Effector CD4-positive, alpha-beta T cell (primary cell): ENCODE results near the gene SCARB2.
A peak's percentile ranks its signal among the peaks of the same experiment; 100 is the strongest.

Source experiments
- DNase-seq: peaks from one replicate; pipeline ENCODE4 v3.0.0-alpha.2; 2020

The SCARB2 gene

DNA sequence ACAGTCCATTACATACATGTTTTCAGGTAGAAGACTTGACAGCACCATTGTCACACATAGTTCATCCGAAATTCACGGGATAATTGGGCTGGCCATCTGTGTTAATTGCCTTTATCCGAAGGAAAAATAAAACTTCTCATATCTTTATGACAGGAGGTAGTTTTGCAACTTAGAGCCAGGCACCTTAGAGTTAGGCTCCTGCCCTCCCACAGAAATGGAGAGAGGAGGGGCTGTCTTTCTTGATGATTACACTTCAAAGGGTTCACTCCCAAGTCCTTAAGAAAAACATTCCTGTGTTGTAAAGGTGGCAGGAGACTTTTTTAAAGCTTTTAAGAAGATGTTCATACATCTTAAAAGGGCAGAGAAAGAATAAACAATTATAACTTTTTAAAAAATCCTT lies 10.5 kb upstream of the SCARB2 start:
- no peak for DNase-seq

DNA sequence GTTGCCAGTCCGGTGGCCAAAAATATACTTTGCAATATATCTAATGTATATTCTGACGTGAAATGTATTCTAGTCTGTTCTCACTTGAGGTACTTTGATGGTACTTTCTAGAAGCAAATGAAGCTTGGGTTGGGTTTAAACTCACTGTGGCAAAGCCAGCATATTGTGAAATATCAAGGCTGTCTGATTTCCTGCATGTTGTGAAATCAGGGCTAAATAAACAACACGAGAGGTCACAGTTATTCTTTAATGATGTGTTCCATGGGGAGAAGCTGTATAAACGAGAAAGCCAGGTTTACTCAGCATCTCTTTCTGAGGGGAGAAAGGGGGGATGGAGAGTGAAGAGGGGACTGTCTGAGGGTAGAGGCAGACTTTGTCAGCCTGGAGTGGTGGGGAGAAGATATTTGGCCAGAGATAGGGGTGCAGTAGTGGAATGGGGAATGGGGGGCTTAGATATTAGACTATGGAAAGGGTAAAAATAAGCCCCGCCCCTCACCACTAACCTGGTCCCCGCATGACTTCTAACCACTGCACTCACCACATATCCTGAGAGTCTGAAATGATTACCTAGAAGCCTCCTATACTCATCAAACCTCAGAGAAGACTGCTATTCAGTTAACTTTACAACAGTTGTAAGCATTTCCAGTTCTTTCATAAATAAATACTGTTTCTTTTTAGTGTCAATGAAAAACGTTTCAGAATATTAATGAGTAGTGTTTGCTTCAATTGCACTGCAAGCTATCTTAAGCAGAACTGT lies 5.9 kb upstream of the SCARB2 start:
- no peak for DNase-seq

DNA sequence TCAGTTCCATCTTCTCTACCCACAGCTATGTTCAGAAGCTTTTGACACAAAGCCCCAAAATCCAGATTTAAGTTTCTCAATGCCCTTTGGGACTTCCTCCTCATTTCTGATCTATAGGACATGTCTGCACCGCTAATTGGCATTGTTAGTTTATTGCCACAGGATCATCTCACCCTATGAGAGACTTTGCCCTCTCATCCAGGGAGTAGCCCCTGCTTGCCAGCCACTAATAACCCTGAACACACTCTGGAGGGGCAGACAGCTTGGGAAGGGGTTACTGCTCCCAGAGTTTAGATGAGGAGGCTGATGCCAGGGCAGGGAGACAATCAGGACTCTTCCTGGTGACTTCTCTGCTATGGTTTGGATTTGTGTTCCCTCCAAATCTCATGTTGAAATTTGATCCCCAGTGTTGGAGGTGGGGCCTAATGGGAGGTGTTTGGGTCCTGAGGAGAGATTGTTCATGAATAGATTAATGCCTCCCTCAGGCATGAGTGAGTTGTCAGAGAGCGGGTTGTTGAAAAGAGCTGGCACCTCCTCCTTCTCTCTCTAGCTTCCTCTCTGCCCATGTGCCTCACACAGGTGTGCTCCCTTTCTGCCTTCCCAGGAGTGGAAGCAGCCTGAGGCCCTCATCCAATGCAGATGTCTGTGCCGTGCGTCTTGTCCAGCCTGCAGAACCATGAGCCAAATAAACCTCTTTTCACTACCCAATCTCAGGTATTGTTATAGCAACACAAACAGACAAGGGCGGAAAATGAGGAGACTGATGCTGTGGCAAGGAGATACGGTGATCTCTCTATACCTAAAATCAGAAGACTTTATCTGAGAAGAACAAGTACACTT lies 3.6 kb upstream of the SCARB2 start:
- DNase-seq, result no peak

DNA sequence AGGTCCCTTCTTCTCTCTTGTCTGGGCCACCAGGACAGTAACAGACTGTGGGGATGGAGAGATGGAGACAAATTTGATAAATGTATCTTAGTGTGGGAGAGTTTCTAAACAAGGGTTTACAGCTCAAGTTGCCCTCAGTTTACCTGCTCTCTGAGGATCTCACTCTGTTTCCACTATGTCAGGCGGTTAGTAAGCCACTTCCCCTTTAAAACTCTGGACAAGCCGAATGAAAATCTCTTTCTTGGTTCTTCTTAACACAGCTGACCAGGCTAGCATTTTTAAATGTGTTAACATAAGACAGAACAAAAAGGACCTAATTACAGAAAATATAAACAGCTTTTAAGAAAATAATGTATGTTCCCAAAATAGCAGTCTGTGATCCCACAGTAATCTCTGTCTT lies 2.9 kb upstream of the SCARB2 start:
- no peak for DNase-seq

DNA sequence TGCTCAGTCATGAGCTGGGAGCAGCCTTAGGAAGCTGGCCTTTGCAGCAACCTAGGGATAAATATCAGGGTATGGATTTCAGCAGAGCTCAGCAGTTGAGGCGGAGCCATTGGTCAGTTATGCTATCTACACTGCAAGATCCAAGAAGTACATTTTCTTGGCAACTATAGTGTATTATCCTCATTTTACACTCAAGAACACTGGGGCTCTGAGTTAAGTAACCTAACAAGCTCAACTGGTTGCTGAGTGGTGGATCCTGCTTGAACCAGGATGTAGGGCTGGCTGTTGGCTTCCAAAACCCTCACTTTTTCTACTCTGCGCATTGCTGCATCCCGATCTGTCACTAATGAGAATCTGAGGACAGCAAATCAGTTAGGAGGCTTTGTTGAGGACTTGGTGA lies 1.5 kb upstream of the SCARB2 start:
- no peak for DNase-seq

DNA sequence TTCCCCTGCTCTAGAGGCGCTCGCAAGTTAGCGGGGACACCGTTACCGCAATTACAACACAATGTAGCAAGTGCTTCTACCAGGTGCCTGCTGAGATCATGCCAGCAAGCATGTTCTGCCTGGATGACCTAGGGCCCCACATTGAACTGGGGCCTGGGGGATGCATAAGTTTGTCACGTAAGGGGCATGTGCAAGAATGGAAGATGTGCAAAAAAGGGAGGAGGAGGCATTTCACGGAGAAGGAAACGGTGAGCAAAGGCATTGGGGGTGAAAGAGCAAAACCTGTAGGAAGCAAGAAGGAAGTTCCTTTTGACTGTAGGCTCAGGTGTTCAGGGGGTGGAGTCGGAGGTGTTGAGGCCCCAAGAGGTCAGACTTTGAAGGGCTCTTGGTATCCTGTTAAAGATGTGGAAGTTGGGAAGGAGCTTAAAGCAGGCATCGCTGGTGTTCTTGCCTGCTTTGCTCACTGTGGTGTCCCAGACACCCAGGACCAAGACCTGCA lies 602 bp upstream of the SCARB2 start:
- no peak for DNase-seq

DNA sequence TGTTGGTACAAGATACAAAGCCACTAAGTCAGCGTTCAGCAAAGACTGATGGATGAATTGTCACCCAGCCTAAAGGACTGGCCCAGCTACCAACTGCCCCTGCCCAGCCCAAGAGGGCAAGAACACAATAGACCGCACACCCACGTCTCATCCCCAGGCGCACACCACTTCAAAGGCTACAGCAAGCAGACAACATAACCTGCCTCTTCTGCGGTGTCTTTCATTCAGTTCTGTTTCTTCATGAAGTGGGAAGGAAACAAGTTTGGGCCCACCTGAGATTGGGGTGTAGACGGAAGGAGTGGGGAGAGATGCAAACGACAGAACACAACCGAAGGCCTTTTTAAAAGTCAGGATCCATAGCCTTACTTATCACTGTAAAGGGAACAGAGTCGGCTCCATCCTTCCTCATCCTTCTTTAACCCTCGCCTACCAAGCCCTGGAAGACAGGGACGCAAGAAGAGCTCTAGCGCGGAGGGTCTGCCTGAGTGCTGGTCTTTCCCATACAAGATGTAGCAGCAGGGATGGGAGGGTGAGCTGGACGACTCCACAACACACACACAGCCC lies 691 bp downstream of the SCARB2 start:
- DNase-seq, result peak; percentile 11

DNA sequence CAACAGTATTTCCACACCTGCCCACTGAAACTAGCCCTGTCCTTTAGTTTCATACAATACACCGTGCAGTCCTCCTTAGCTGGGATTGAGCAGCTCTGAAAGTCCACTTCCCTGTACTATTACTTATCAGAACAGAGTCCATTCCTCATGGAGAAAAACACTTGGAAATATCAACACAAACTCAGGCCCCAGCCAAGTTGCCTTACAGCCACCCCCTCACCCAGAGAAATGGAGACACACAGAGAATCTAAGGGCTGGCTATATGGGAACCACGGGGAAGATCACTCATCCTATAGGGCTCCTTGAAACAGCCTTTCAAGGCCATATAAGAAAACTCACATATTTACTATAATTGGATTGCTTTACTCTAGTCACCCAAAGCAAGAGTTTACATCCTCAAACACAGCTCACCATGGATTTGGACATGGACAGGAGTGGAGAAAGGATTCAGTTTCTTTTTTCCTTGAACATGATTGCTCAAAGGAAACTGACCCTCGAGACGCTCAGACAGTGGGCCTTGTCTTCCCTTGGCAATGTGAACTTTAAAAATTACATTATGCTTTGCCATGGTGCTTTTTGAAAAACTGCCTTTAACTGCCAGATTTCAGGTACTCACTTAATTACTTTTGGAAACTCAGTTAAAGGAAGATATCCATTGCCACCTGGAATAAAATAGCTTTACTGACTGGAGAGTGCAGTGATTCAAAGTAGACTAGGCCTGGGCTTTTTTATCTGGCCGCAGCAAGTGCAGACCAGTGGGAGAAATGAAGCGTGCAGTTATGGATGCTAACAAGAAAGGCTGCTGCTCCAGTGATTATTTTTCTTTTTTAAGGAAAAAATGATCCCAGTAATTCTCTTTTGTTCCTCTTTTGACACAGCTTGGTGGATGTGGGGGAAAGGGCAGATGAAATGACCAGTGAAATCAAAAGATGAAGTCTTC lies 1.6 kb downstream of the SCARB2 start:
- DNase-seq, result no peak

DNA sequence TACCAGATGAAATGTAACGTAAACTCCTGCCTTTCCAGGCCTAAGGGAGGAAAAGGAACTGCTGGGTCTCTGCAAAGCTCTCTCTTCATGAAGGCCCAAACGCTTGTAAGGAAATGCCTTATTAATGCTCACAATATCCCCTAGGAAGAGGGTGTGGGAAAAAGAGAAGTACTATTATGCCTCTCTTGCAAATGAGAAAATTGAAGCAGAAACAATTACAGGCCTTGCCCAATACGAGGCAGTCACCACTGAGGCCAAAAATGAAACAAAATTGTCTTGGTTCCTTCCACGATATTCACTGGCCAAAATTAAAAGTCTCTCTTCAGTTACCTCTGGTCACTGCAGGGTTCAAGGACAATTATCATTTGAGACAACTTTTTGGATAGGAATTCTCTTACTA lies 3.2 kb downstream of the SCARB2 start:
- no peak for DNase-seq

DNA sequence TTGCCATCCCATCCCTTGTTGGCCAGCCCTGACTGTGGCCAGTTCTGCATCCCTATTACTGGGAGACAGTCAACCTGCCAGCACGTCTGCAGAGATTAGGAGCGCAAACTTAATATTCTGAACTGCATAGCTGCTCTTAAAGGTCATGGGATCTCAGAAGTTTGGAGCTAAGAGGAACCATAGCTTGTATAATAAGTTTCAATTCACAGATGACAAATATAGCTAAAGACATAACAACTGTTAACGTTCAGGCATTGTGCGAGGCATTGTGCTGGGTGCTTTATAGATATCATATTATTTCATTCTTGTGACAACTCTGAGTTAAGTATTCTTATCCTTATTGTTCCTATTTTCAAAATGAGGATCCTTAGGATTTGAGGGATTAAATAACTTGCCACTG lies 3.7 kb downstream of the SCARB2 start:
- no peak for DNase-seq

DNA sequence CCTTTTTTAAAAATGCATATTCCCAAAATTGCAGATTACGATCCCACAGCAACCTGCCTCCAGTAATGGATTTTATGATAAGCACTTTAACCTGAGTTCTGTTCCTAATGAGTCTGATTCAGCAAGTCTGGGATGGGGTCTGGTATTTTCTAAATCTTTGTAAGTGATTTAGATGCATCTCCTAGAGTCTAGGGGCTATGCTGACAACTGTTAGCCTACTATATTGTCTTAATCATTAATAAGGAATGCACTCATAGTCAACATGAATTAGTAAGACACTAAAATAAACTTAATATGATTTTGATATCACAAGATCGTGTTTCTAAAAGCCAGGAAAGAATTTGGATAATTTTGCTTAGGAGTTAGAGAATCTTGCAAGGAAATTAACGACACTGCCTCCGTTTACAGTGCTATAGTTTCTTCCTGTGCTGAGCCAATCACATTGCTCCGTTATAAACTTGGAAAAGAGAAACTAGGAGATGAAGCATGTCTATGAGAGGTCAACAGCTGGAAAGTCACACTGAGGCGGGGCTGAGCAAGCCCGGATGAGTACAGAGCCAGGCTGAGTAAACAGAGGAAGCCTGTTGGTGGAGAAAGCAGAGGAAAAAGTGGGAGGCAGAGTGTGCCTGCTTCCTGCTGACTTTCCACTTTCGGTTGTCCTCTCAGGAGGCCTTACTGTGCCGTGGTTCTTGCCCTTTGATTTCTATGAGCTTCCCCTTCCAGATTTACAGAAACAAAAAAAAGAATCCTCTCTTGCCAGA lies 5.4 kb downstream of the SCARB2 start:
- no peak for DNase-seq

DNA sequence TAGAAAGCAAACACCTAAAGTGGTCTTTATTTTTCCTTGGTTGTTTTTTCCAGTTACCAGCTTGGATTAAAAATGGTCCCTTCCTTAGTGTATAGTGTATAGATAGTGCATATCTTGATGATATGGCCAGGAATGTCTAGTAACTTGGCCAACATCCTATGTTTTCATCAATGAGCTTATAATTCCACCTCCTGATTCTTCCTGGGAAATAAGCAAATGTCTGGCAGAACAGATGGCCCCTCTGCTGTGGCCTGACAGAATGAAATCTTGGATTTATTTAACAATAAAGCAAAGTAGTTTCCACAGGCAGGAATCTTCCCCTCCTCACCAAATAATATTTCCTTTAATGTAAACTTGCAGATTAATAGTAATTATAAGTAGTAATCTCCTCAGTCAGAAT lies 6.1 kb downstream of the SCARB2 start:
- DNase-seq, result no peak

DNA sequence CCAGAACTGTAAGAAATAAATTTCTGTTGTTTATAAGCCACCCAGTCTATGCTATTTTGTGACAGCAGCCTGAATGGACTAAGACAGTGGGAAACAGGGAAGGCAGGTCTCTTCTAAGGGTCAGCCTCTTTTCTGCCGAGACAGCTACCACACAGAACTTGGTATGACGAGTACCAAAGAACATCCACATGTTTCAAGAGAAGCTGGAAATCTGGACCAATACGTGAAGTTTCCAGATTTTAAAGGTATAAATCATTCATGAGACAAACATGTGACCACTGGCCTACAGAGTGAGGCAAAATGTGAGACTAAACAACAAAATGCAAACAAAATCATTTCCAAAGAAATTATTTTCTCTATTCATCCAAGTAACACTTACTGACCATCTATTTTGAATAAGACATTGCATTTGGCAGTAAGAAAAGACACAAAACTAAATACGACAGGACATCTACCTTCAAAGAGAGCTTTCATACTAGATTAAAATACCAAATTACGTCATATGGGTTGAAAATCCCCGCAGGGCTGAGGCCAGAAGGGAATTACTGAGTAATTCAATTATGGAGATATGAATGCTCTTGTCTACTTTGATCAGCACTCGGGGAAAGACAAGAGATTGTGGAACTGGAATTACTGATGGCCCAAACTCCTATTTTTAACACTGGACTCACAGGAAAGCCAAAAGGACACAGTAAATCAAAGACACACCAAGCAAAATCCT lies 7.2 kb downstream of the SCARB2 start:
- no peak for DNase-seq

DNA sequence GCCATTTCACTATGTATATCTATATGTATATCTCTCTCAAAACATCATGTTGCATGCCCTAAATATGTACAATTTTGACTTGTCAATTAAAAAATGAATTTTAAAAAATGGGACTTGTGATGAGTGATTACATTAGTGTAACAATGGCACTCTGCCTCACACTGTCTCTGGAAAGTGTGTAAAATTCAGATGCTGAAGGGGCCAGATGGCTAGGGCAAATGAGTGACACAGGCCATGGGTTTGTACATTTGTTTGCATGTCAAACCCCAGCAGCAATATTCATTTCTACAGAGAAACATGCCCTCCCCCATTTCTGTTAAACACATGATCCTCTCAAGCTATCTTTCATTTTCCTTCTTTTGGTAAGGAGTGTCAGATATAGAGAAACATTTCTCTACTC lies 8.1 kb downstream of the SCARB2 start:
- no peak for DNase-seq

DNA sequence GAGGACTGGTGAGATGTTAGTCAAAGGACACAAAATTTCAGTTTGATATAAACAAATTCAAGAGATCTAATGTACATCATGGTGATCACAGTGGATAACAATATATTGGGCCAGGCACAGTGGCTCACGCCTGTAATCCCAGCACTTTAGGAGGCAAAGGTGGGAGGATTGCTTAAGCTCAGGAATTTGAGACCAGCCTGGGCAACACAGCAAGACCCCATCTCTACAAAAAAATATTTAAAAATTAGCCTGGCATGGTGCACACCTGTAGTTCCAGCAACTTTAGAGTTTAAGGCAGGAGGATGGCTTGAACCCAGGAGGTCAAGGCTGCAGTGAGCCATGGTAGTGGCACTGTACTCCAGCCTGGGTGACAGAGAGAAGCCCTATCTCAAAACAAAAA lies 8.7 kb downstream of the SCARB2 start:
- DNase-seq, result no peak

DNA sequence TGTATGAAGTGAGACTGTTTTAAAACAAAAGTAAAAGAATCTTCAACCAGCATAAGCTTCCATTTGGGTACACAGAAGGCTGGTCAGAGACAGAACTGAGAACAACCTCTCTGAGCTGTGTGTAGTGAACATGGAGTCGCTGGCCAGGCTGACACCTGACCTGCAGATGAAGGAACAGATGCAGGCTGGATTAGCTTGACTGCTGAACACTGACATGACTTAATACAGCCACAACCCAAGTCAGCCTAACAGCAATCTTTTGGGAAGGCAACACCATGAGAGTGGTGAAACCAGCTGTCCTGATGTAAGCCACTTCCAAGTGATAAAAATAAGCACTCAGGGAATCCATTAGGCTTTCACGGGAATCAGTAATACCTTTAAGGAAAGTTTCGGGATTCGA lies 10.1 kb downstream of the SCARB2 start:
- DNase-seq, result no peak

DNA sequence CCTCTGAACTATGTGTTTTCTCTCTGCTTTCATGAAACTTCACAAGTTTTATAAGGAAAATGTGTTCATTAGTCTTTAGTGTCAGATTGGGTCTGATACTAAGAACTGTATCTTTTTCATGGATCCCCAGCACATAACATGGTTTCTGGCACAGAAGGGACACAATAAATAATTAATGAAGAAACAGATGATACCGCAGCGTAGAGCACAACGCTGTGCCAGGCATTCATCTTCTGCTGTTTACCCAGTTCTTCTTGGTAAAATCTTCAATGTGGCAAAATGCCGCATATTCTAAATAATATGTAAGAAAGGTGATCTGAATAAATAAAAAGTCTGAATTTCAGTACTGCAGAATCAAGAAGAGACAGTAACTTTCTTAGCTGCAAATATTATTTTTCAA lies 12.3 kb downstream of the SCARB2 start:
- no peak for DNase-seq

DNA sequence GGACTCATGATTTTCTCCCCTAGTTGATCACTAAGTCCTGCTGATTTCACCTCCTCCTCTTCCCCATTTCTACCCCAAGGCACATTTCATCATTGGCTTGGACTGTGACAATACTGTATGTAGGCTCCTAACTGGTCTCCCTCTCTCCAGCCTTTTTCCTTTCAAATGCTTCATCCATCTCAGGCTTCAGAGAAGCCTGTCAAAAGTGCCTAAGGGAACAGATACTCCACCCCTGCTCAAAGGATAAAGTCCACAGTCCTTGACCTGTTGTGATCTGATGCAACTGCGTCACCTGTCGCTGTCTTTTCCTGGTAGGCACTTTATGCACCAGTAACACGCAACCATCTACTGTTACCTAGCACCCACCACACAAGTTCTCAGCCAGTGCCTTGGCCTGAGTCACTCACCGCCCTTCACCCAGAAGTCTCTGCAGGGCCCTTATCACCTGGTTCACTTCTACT lies 12.8 kb downstream of the SCARB2 start:
- DNase-seq, result no peak

DNA sequence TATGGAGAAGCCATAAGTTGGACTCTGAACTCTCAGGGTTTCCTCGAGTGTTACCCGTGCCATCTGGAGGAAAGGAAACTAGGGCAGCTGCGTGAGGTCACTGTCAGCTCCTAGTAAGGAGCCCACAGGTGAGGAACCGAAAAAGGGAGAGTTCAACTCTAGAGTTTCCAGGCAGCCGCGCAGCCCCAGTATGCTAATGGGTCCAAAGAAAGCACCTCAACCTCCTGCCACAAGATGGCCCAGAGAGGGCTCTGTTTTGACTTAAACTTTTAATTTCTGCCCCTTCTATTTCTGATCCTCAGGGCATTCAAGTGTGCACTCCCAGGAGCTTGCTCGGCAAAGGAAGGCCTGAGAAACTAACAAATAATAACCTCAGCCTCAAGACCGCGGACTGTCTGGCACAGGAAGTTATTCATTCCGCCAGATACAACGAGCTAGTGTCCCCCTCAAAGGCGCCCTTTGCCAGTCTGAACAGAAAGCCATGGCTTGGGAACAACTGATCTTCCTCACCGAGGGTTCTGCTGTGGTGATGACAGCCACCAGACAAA lies 13.9 kb downstream of the SCARB2 start:
- no peak for DNase-seq

DNA sequence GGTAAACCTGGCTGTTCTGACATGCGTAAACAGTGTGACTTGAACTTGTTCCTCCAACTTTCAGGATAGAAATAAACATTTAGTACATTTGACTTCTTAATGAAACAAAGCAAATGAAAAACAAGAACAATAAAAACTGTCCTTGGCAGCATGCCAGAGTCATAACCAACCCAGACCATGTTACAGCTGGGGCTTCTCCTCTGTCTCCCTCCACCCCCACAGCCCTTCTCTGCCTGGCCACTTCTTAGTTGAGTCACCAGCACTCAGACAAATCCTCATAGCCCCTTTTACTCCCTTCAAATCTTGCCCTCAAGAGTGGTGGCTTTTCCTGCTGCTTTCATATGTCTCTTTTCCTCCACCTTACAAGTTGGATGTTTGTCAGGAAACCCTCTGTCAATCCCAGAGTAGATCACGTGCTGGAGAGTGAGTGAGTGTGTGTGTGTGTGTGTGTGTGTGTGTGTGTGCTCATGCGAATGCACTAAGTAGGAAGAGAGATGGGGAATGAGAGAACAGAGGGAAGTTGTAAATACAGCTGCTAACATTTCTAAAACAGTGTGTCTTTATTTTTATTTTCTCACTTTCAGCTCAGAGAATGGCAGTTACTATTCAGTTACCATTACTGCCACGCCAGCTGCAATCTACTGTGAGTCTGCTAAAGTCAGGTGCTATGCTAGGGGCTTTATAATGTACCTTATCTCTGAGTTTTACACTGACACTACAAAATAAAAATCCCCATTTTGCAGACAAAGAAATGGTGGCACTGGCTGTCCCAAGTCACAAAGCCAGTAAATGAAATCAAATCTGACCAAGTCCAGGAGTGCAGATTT lies 15.0 kb downstream of the SCARB2 start:
- no peak for DNase-seq
